Ovary (tissue), 9 donors: ENCODE results near the gene CBX3. TPM values are rescaled to one million over a fixed set of nuclear protein-coding genes. Genes with fewer than 3 reads are reported as not detected.

Experiments
- DNase-seq, 5 donors: peaks; one replicate each; pipeline ENCODE4 v3.0.0-alpha.2; 2019 to 2020
- H3K27ac ChIP-seq, 2 donors: fragments of 200-600 bp; one replicate each; pipeline versions ENCODE4 v1.5.1 to v1.8.0; 2019 to 2022
- H3K27me3 ChIP-seq: fragments of 200-600 bp; one replicate; pipeline ENCODE4 v1.8.0; 2022
- H3K36me3 ChIP-seq: fragments of 200-600 bp; sonication (generic); one replicate; pipeline ENCODE4 v1.5.1; 2019
- H3K4me1 ChIP-seq: one replicate; pipeline ENCODE4 v1.8.1; 2013; ENCODE audit warnings: mild to moderate bottlenecking, moderate library complexity; ENCODE audit not compliant: insufficient read depth
- H3K4me3 ChIP-seq: fragments of 200-600 bp; sonication (generic); one replicate; pipeline ENCODE4 v1.5.1; 2017
- H3K9me3 ChIP-seq, 2 donors: fragments of 200-600 bp in 1 of 2; sonication (generic) in 1 of 2; one replicate each; pipeline versions ENCODE4 v1.5.1 to v1.8.1; 2013 to 2019; ENCODE audit warnings: mild to moderate bottlenecking in 1 of 2, moderate library complexity in 1 of 2
- CTCF ChIP-seq, 3 donors: fragments of 450-650 bp in 2 of 3; fragments of 200-600 bp in 1 of 3; IDR thresholded peaks; one replicate each; pipeline versions ENCODE4 v1.5.1 to v1.8.0; 2016 to 2022; ENCODE audit warnings: antibody characterized with exemption in 3 of 3, mild to moderate bottlenecking in 1 of 3
- EP300 ChIP-seq: sonication (generic); formaldehyde crosslinking; IDR thresholded peaks from one replicate; pipeline ENCODE4 v1.6.1; 2017; ENCODE audit warnings: antibody characterized with exemption
- POLR2A ChIP-seq: fragments of 450-650 bp; IDR thresholded peaks from one replicate; pipeline ENCODE4 v1.6.1; 2017; ENCODE audit warnings: antibody characterized with exemption, mild to moderate bottlenecking, moderate library complexity
- WGBS, 3 donors: extraction: QIAGEN DNeasy Blood & Tissue Kit in 1 of 3; methylation state at CpG; one replicate each; pipeline versions ENCODE4 v1.1.5 to v1.1.7; 2013 to 2017; 5-methylcytosine and 5-hydroxymethylcytosine counted together
- intact Hi-C, 4 donors: fragments of 100-400 bp; cut with DNase I; formaldehyde crosslinking; loops; one replicate each; pipeline versions ENCODE4 v1.11.0 to v1.15.1; 2022 to 2023
- polyA plus RNA-seq, 2 donors: library from polyadenylated mRNA; stranded (reverse); fragments of 200-250 nt in 1 of 2; fragments of 350-450 nt in 1 of 2; fragmentation: Illumina TruSeq in 1 of 2; extraction: RNeasy Lipid Tissue Mini Kit (QIAGEN cat#74804) in 1 of 2; gene quantifications; one replicate each; pipeline ENCODE4 v1.2.3, GENCODE V29; 2013 to 2014
- total RNA-seq, 7 donors: library from RNA; depleted of rRNA in 2 of 7; stranded (reverse); fragments of >200 nt in 2 of 7; fragmentation: NEBNext Ultra II Directional in 3 of 7; extraction: Animal tissue kit (Norgen Biotek cat#: 25700) in 3 of 7; gene quantifications; one replicate each; pipeline versions ENCODE4 v1.1.0 to v1.2.4, GENCODE V29; 2016 to 2023
- donor health status: DM: no; HTN: no; CAD: no; lungs with moderate emphysema.
- donor health status: DM: no; HTN: no; CAD: no.
- donor health status: Bipolar disorder and iron deficiency.
- donor health status: DM: yes; HTN: yes; CAD: no.
- donor health status: DM: no; HTN: no; CAD: no.
- donor health status: DM: yes; HTN: yes; CAD: no.

CBX3 gene
- total and polyA plus RNA-seq, 9 donors = 71.7 to 133 (median 92.0) TPM

- 80 to 88% (median 85%) methylated on average over 10 of the region's 10 CpGs for WGBS, 3 donors
- DNase-seq = no peak
- no peaks in the 10 kb centered on the region for H3K36me3 ChIP-seq
- no peak overlapping the region for H3K27ac ChIP-seq
- intact Hi-C loops = no loop called here
- no peaks in the 10 kb centered on the region for H3K4me1 ChIP-seq
- no peaks in the 10 kb centered on the region for H3K9me3 ChIP-seq
- no peak overlapping the region for H3K4me3 ChIP-seq
- no peak for TF ChIP-seq EP300
- TF ChIP-seq POLR2A = no peak
- TF ChIP-seq CTCF (IDR thresholded peaks at IDR 0.05) = no peak
- no peaks in the 10 kb centered on the region for H3K27me3 ChIP-seq
Observed at GRCh38 chr7:26185131-26185843, 16.3 kb upstream of the CBX3 start.

GRCh38 chr7:26185844-26186180 lies 15.7 kb upstream of the CBX3 start:
- intact Hi-C loops = no loop called here
- H3K9me3 ChIP-seq = no peaks in the 10 kb centered on the region
- H3K36me3 ChIP-seq = no peaks in the 10 kb centered on the region
- TF ChIP-seq POLR2A = no peak
- no peak for TF ChIP-seq CTCF (IDR thresholded peaks at IDR 0.05)
- no peak for TF ChIP-seq EP300
- no peak overlapping the region for H3K4me3 ChIP-seq
- no peaks in the 10 kb centered on the region for H3K27me3 ChIP-seq
- WGBS, 3 donors = 92 to 96% (median 93%) methylated on average over 1 of the region's 1 CpG
- no peaks in the 10 kb centered on the region for H3K4me1 ChIP-seq
- H3K27ac ChIP-seq = no peak overlapping the region
- no peak for DNase-seq

GRCh38 chr7:26186364-26187311 lies 14.9 kb upstream of the CBX3 start:
- Histone ChIP-seq H3K4me1 (no peaks in the 10 kb centered on the region), H3K27me3 (no peaks in the 10 kb centered on the region), H3K4me3 (no peak overlapping the region), H3K36me3 (peaks cover 5% of the 10 kb centered on the region), H3K27ac (no peak overlapping the region), H3K9me3 (no peaks in the 10 kb centered on the region)
- intact Hi-C loops = no loop called here
- no peak for DNase-seq
- TF ChIP-seq CTCF (IDR thresholded peaks at IDR 0.05) (no peak), EP300 (no peak), POLR2A (no peak)
- 66 to 74% (median 69%) methylated on average over 5 of the region's 5 CpGs for WGBS, 3 donors

DNA sequence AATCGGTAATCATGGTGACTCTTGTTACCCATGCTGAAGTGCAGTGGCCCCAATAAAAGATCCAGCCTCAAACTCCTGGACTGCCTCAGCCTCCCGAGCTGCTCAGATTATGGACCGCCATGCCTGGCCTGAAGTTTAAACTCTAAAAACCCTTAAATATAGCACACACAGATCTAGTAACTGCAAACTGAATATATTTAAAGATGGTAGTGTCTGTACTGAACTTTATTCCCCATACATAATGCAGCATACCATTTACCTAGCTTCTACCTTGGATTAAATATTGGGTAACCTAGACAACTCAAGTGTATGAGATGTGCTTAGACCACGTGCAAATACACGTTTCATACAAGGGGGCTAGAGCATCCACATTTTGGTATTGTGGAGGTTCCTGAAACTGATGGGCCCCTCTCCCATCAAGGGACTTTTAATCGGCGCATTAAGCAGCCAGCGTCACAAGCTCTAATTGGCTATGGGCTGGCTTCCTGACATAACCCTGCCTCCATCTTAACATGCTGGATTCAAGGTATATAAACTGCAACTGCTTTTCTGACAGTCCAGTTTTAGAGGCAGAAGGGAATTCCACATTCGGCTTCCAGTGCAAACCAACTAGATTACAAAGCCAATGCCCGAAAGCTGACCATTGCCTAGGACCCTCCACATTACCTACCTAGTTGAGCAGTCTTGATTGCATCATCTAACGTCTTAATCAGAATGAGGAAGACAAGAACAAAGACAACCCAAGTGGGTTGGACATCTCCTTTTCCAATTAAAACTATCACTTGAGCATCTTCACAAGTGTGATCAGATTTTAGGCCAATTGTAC lies 14.0 kb upstream of the CBX3 start:
- WGBS, 3 donors = 64 to 73% (median 70%) methylated on average over 11 of the region's 11 CpGs
- no peaks in the 10 kb centered on the region for H3K4me1 ChIP-seq
- H3K4me3 ChIP-seq = no peak overlapping the region
- H3K36me3 ChIP-seq = peaks cover 5% of the 10 kb centered on the region
- H3K9me3 ChIP-seq = no peaks in the 10 kb centered on the region
- intact Hi-C loops = no loop called here
- H3K27me3 ChIP-seq = no peaks in the 10 kb centered on the region
- TF ChIP-seq POLR2A (no peak), EP300 (no peak), CTCF (IDR thresholded peaks at IDR 0.05) (no peak)
- no peak overlapping the region for H3K27ac ChIP-seq
- no peak for DNase-seq
